ENCODE measurements around the gene PTPRZ1.

PTPRZ1 gene

GRCh38 chr7:121960678-121961077 is 87.7 kb downstream of the PTPRZ1 start:
- no peak for DNase-seq

DNA sequence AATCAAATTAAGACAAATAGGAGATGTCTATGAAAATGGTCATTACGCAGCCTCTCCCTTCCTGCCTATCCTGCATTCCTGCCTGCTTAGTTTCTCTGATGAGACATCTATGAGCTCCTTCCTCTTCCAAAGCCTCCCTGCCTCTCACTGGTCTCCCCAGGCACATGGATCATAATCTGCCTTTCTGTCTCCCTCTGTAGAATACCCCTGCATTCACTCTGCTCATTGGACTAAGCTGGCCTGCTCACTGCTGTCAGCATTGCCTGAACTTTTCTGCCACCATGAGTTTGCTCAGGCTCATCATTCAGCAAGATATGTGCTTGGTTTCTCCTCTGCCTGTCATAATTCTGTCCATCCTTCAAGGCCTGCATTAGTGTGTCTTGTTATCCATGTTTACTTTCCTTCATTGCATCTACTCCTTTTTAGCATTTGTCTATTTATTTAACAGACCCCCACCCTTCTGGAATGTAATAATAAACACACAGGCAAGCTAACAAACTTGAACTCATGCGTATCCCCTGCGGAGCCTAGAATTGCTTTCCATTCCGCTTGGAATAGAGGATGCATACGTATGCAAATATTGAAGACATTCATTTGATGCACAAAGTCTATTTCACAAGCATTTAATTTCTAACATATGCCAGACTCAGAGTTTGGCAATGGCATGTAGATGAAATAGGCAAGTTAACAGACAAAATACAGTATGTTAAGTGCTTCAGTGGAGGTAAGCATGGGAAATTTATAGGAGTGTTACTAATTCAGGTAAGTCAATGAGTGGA is 88.3 kb downstream of the PTPRZ1 start:
- no peak for DNase-seq

DNA sequence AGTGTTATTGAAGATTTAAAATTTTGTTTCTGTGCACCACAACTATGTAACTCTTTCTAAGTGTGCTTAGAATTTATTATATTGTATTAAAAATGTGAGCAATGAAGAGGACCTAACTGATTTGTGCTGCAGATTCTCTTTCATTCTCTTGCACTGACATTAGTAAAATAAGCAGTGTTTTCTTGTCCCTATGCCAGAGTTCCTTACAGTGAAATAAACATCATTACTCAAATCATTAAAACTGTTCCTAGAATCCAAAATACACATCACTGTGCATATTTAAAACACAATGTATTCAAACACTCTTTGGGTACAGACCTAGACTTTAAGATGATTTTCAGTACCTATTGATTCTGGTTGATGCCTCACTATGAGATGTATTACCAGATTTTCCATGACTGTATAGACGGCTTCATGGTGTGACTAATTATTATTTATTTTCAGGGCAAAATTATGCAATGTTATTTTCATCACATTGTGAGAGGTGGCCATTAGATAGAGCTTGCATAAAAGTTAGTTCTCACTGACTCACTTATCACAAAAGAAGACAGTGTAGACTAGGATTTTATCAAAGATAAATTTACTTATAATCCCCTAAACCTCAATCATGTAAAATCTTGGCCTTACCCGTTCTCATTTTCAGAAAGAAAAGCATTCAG is 93.4 kb downstream of the PTPRZ1 start:
- no peak for DNase-seq

- DNase-seq, result no peak
Observed at GRCh38 chr7:121966935-121967332, 94.0 kb downstream of the PTPRZ1 start.

DNA sequence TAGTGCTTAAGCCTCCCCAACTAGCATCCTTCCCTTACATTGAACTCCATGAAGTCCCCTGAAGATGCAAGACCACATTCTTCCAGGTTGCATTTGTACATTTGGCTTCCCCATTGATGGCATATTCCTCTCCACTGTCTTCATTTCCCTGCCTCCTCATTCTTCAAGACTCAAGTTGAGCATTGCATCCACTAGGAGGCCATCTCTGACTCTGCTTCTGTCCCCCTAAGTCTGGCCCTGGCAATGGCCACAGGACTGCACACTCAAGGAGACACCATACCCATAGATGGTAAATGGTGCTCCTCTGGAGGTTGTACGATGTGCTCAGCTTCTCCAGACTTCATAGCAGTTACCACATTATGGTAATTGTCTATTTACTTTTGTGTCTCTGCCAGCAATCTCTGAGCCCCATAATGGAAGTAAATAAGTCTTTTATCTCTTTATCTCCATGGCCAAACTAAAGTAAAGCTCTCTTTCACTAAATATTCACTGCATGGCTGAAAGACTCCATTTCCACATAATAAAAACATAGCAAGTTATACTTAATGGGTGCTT is 112.6 kb downstream of the PTPRZ1 start:
- no peak for DNase-seq

- DNase-seq, result no peak
Observed at GRCh38 chr7:121992068-121992467, 119.1 kb downstream of the PTPRZ1 start.

DNA sequence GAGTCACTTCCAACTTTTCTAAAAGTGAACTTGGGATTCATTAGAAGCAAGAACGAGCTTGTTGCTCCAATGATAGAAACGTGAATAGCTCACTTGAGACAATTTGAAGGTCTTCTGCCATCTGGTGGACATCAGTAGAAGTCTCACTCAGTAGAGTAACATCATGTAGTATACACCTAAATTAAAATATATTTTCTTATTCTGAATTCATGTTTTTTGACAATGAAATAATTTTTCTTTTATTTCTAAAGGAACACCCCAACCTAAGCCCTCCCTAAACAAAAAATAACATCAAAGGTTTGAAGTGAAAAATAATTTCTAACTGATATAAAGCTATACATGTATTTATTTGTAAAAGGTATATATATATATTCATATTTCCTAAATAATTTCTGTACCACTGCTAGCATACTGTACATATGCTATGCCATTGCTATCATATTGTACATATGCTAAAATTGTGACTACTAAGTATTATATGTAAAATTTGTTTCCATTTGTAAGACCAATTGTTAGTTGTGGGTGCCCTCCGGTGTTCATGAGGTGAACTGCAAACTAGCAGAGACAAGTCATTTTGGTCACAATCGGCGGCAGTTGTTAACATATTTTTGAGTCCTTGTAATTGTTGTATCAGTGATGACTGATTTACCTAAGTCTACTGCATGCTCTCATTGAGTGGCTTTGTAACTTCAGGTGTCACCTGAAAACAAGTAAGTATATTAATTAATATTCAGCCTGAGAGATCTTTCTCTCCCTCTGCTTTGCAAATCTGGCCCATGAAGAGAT is 121.9 kb downstream of the PTPRZ1 start:
- DNase-seq, result peak; percentile 19

DNA sequence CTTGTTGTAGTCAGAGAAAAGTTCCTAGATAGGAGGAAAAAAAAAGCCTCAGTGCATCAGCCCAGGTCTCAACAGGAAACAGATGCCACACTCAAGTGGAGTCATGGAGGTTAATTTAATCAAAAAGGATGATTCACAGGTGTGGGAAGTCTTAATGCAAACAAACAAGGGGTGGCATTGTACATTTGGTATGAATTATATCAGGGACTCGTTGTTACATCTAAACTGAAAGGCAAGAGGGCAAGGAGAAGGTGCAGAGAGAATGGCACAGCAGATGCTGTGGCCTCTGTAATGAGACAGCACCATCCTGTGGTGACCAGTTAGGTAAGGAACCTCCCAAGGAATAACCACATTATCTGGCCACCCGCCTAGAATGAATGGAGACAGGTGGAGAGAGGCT is 133.7 kb downstream of the PTPRZ1 start:
- DNase-seq, result no peak

DNA sequence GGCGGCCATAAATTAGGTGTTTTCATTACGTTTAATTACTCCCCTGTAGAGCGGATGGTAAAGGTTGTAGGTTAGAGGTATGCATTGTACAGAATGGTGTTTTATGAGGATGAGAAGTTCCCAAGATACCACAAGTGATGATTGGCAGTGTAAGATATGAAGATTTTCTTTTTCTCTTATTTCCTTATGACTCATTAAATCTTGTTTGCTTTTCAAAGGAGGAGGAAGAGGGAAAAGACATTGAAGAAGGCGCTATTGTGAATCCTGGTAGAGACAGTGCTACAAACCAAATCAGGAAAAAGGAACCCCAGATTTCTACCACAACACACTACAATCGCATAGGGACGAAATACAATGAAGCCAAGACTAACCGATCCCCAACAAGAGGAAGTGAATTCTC is 137.2 kb downstream of the PTPRZ1 start:
- no peak for DNase-seq

GRCh38 chr7:122013065-122013464 is 140.1 kb downstream of the PTPRZ1 start:
- no peak for DNase-seq

GRCh38 chr7:122013630-122014029 is 140.7 kb downstream of the PTPRZ1 start:
- DNase-seq, result no peak

- DNase-seq, result no peak
Observed at GRCh38 chr7:122014697-122015096, 141.7 kb downstream of the PTPRZ1 start.

GRCh38 chr7:122018032-122018431 is 145.1 kb downstream of the PTPRZ1 start:
- no peak for DNase-seq

GRCh38 chr7:122027058-122027457 is 154.1 kb downstream of the PTPRZ1 start:
- DNase-seq, result no peak

DNA sequence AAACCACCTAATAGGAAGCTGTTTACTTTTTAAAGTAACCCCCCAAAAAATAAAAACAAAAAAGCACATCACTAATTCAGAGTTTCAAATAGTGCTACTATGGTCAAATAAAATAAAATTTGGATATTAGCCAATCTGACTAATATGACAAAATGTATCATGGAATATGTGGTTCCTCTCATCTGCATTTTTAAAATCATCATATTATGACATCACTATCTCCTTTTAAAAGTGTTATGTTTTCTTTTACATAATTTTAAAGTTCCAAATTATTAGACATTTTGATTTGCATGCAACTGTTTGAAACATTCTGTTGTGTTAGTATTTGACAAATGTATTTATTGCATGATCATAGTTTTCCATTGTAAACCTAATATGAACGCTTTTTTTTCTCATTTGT is 160.7 kb downstream of the PTPRZ1 start:
- no peak for DNase-seq

- no peak for DNase-seq
Observed at GRCh38 chr7:122035876-122036275, 162.9 kb downstream of the PTPRZ1 start.

GRCh38 chr7:122038134-122038533 is 165.2 kb downstream of the PTPRZ1 start:
- DNase-seq, result no peak

DNA sequence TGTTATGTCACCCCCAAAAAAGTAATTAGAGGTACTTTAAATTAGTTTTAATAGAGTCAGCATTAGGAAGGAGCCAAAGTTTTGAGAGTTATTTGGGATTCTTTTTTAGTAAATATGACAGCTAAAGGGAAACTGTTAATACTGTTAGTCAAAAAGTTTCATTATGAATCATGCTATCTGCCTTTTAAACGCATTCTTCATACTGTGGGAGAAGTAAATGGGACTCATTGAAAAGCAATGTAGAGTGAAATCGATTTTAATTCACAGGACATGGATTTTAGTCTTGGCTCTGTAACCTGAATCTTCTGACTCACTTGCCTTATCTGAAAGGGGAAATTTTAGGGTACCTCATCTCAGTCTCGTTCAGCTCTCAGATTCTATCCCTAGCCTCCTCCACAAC is 165.9 kb downstream of the PTPRZ1 start:
- no peak for DNase-seq

DNA sequence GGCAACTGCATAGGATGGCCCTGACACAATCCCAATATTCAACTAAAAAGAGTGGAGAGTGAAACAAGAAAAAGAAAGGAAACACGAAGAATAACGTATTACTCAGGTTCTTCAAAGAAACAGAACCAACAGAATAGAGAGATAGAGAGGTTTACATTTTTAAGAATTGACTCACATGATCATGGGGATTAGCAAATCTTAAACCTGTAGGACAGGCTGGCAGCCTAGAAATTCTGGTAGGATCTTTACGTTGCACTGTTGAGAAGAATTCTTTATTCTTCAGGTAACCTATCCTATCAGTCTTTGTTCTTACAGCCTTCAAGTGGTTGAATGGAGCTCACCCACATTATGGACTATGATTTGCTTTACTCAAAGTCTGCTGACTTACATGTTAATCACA is 167.2 kb downstream of the PTPRZ1 start:
- no peak for DNase-seq

- no peak for DNase-seq
Observed at GRCh38 chr7:122046402-122046801, 173.4 kb downstream of the PTPRZ1 start.

DNA sequence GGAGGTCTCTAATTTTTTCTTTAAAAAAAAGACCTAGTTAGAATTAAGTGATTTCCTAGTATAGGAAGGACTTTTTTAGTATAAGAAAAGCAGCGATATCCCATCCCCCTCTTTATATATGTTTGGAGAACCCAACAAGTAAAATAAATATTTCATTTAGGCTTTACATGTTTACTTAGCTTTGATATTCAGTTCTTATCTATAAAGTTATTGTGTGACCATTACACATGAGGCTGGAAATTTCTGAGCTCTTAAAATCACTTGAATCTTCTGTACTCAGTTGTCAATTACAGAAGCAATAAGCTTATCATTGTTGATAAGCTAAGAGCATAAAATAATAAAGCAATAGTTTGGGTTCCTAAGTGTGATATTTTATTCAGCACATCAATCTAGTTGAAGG is 181.4 kb downstream of the PTPRZ1 start:
- DNase-seq, result no peak

GRCh38 chr7:122055073-122055472 is 182.1 kb downstream of the PTPRZ1 start:
- no peak for DNase-seq

GRCh38 chr7:122056977-122057376 is 184.0 kb downstream of the PTPRZ1 start:
- DNase-seq, result no peak

- DNase-seq, result no peak
Observed at GRCh38 chr7:122059542-122059941, 186.6 kb downstream of the PTPRZ1 start.
